Loucy (cell line): ENCODE data around the gene TMEM115.

ENCODE experiments used
- CTCF ChIP-seq: fragments of 200-600 bp; sonication (generic); conservative IDR thresholded peaks from 2 replicates; pipeline ENCODE4 v1.5.1; 2014; ENCODE audit warnings: mild to moderate bottlenecking, antibody characterized with exemption, low read length
- EZH2phosphoT487 ChIP-seq: fragments of 200-600 bp; IDR thresholded peaks from 2 replicates; pipeline ENCODE4 v1.6.1; 2018; ENCODE audit warnings: antibody characterized with exemption, mild to moderate bottlenecking, moderate library complexity, borderline replicate concordance

DNA sequence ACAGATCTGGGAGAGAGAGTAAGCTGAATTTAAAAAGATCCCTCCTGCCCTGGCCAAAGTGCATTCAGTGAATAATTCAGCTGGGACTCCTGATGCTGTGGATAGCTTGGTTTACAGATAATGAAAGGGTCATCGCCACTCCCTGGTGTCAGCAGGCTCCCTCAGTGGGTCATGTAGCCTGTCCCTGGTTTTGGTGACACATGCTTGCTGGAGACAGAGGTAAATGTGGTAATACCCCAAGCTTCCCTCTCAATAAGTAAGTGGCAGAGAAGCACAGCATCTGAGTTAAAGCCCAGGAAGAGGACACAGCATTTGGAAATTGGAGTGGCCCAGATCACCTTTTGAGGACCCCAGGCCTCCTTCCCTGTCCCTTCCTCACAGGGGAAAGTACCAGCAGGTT, 1.8 kb downstream of the TMEM115 start:
- no peak for TF ChIP-seq EZH2phosphoT487
- TF ChIP-seq CTCF = no peak
